Measurements from ENCODE around the gene ZNF236. TPM values are rescaled to one million over a fixed set of nuclear protein-coding genes. Genes with fewer than 3 reads are reported as not detected.
A peak's percentile ranks its signal among the peaks of the same experiment; 100 is the strongest.

The ZNF236 gene
- polyA plus RNA-seq, 3 donors, result 1.7 to 6.5 (median 2.4) TPM

DNA sequence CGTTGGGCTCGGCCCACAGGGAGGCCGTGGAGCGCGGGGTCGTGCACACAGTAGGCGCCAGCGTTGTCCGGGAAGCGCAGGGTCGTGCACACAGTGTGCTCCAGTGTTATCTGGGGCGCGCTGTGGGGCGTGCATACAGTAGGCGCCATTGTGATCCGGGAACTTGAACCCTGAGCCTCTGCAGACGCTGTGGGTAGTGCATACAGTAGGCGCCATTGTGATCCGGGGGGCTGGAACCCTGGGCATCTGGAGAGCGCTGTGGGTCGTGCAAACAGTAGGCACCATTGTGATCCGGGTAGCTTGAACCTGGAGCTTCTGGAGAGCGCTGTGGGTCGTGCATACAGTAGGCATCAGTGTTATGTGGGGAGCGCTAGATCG, 793 bp downstream of the ZNF236 start:
- Histone ChIP-seq H2AFZ (ENCODE audit: insufficient read depth, low read depth, low read length, poor library complexity, severe bottlenecking) (peak overlapping the region; percentile 83), H3K9ac (ENCODE audit: insufficient read depth, low read length, poor library complexity, severe bottlenecking) (peak overlapping the region; percentile 73), H3K27me3 (ENCODE audit: control insufficient read depth in 2 of 2, insufficient read depth in 2 of 2, low read length in 2 of 2) (no peaks in the 10 kb centered on the region), H3K4me3 (replicated peaks in 1 of 3; ENCODE audit: low read depth in 2 of 3, low read length in 3 of 3) (peak overlapping the region; percentile 78 to 92 (median 89)), H3K36me3 (replicated peaks in 1 of 2; ENCODE audit: control insufficient read depth in 1 of 2, insufficient read depth in 2 of 2, low read length in 2 of 2) (no peaks in the 10 kb centered on the region), H3K9me3 (replicated peaks in 1 of 2; ENCODE audit: control insufficient read depth in 1 of 2, insufficient read depth in 1 of 2, low read length in 2 of 2) (no peaks in the 10 kb centered on the region), H3K4me1 (ENCODE audit: control insufficient read depth in 1 of 2, insufficient read depth in 2 of 2, low read length in 2 of 2) (peaks cover 20 to 32% of the 10 kb centered on the region in 2 donors), H3K4me2 (replicated peaks; ENCODE audit: extremely low read depth, low read length, poor library complexity, severe bottlenecking) (peak overlapping the region; percentile 90), H3K27ac (ENCODE audit: low read depth in 1 of 2, low read length in 2 of 2) (peak overlapping the region; percentile 49 to 74), H4K20me1 (ENCODE audit: insufficient read depth, low read length) (peaks cover 13% of the 10 kb centered on the region), H3K79me2 (ENCODE audit: insufficient read depth, low read length) (peaks cover 89% of the 10 kb centered on the region)
- H3K4me1 Mint-ChIP-seq, result peaks cover 45% of the 10 kb centered on the region
- peak overlapping the region; percentile 44 to 89 (median 75) for H3K27ac Mint-ChIP-seq
- peaks cover 0 to 4% (median 0%) of the 10 kb centered on the region in 3 donors for H3K27me3 Mint-ChIP-seq (ENCODE audit: low read depth in 3 of 3)
- TF ChIP-seq, protein P1, sequence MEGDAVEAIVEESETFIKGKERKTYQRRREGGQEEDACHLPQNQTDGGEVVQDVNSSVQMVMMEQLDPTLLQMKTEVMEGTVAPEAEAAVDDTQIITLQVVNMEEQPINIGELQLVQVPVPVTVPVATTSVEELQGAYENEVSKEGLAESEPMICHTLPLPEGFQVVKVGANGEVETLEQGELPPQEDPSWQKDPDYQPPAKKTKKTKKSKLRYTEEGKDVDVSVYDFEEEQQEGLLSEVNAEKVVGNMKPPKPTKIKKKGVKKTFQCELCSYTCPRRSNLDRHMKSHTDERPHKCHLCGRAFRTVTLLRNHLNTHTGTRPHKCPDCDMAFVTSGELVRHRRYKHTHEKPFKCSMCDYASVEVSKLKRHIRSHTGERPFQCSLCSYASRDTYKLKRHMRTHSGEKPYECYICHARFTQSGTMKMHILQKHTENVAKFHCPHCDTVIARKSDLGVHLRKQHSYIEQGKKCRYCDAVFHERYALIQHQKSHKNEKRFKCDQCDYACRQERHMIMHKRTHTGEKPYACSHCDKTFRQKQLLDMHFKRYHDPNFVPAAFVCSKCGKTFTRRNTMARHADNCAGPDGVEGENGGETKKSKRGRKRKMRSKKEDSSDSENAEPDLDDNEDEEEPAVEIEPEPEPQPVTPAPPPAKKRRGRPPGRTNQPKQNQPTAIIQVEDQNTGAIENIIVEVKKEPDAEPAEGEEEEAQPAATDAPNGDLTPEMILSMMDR (IDR thresholded peaks at IDR 0.05), result no peak
- H3K36me3 Mint-ChIP-seq, result peaks cover 0 to 5% of the 10 kb centered on the region in 2 donors
- peak in 1 of 3 donors; percentile 10 for DNase-seq
- peak overlapping the region; percentile 82 to 93 for H3K4me3 Mint-ChIP-seq
- H3K9me3 Mint-ChIP-seq, result no peaks in the 10 kb centered on the region
- WGBS (ENCODE audit: insufficient coverage), result under 1% methylated on average over 19 of the region's 26 CpGs
- intact Hi-C loops (cut with micrococcal nuclease), result loop anchor here in 1 of 2 donors (5.0 kb wide), 1 partner anchor 229 kb away; no protein-coding TSS in a partner anchor

DNA sequence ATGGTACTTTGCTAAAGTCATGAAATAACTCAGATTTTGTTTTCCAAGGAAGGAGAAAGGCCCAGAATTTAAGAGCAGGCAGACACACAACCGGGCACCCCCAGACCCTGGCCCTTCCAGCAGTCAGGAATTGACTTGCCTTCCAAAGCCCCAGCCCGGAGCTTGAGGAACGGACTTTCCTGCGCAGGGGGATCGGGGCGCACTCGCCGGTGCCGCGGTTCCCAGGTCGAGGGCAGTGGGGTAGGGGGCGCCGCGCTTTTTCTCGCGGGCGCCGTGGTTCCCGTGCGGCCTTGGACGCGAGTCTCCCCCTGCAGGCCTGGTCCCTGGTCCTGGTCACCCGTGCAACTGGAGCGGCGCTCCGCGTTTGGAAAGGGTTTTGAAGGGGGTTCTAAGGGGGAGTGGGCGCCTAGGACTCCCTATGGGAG, 1.2 kb downstream of the ZNF236 start:
- H3K27ac Mint-ChIP-seq, result peak overlapping the region in 5 of 7 donors; percentile 44 to 89 (median 75)
- Histone ChIP-seq H3K9me3 (replicated peaks in 1 of 2; ENCODE audit: control insufficient read depth in 1 of 2, insufficient read depth in 1 of 2, low read length in 2 of 2) (no peaks in the 10 kb centered on the region), H3K36me3 (replicated peaks in 1 of 2; ENCODE audit: control insufficient read depth in 1 of 2, insufficient read depth in 2 of 2, low read length in 2 of 2) (no peaks in the 10 kb centered on the region), H3K4me3 (replicated peaks in 1 of 3; ENCODE audit: low read depth in 2 of 3, low read length in 3 of 3) (peak overlapping the region; percentile 78 to 92 (median 89)), H3K27ac (ENCODE audit: low read depth in 1 of 2, low read length in 2 of 2) (peak overlapping the region in 1 of 2 donors; percentile 74), H3K9ac (ENCODE audit: insufficient read depth, low read length, poor library complexity, severe bottlenecking) (peak overlapping the region; percentile 73), H3K4me1 (ENCODE audit: control insufficient read depth in 1 of 2, insufficient read depth in 2 of 2, low read length in 2 of 2) (peaks cover 20 to 32% of the 10 kb centered on the region in 2 donors), H3K27me3 (ENCODE audit: control insufficient read depth in 2 of 2, insufficient read depth in 2 of 2, low read length in 2 of 2) (no peaks in the 10 kb centered on the region), H3K79me2 (ENCODE audit: insufficient read depth, low read length) (peaks cover 89% of the 10 kb centered on the region), H3K4me2 (replicated peaks; ENCODE audit: extremely low read depth, low read length, poor library complexity, severe bottlenecking) (peak overlapping the region; percentile 90), H4K20me1 (ENCODE audit: insufficient read depth, low read length) (peaks cover 13% of the 10 kb centered on the region), H2AFZ (ENCODE audit: insufficient read depth, low read depth, low read length, poor library complexity, severe bottlenecking) (peak overlapping the region; percentile 83)
- peaks cover 0 to 4% (median 0%) of the 10 kb centered on the region in 3 donors for H3K27me3 Mint-ChIP-seq (ENCODE audit: low read depth in 3 of 3)
- 19% methylated on average over 27 of the region's 28 CpGs for WGBS (ENCODE audit: insufficient coverage)
- H3K4me1 Mint-ChIP-seq, result peaks cover 42% of the 10 kb centered on the region
- H3K4me3 Mint-ChIP-seq, result peak overlapping the region; percentile 82 to 93
- DNase-seq, result peak; percentile 14 to 23 (median 14)
- intact Hi-C loops (cut with micrococcal nuclease), result loop anchor here in 1 of 2 donors (5.0 kb wide), 1 partner anchor 229 kb away; no protein-coding TSS in a partner anchor
- TF ChIP-seq, protein P1 (IDR thresholded peaks at IDR 0.05), result peak; percentile 35
- peaks cover 0 to 5% of the 10 kb centered on the region in 2 donors for H3K36me3 Mint-ChIP-seq
- H3K9me3 Mint-ChIP-seq, result no peaks in the 10 kb centered on the region
